ENCODE measurements around the gene TCERG1L. TPM values are rescaled to one million over a fixed set of nuclear protein-coding genes. Genes with fewer than 3 reads are reported as not detected.
A peak's percentile ranks its signal among the peaks of the same experiment; 100 is the strongest.

Gene TCERG1L
- total RNA-seq, 1 donor from 2014 or later: 2.7 TPM

DNA sequence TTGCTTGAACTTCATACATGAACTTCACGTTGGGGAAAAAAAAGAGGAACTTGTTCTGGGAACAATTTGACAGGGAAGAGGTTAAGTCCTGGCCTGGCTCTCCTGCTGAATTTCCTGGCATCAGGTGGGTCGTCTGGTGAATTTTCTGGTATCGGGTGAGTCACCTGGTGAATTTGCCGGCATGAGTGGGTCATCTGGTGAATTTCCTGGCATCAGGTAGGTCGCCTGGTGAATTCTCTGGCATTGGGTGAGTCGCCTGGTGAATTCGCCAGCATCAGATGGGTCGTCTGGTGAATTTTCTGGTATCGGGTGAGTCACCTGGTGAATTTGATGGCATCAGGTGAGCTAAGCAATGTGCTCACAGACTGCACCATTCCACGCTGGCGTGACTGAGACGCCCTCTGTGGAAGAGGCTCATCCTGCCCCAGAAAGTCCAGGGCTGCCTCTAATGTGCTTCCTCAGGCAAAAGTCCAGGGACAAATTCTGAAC, 255.4 kb downstream of the TCERG1L start:
- Mint-ChIP-seq H3K9me3 (peaks cover 6% of the 10 kb centered on the region), H3K27ac (no peak overlapping the region), H3K27me3 (peaks cover 3% of the 10 kb centered on the region), H3K4me3 (no peak overlapping the region), H3K4me1 (ENCODE audit: unreplicated experiment) (no peaks in the 10 kb centered on the region), H3K36me3 (no peaks in the 10 kb centered on the region)
- no peak for DNase-seq (ENCODE audit: extremely low spot score, unreplicated experiment)
- TF ChIP-seq, protein P1, sequence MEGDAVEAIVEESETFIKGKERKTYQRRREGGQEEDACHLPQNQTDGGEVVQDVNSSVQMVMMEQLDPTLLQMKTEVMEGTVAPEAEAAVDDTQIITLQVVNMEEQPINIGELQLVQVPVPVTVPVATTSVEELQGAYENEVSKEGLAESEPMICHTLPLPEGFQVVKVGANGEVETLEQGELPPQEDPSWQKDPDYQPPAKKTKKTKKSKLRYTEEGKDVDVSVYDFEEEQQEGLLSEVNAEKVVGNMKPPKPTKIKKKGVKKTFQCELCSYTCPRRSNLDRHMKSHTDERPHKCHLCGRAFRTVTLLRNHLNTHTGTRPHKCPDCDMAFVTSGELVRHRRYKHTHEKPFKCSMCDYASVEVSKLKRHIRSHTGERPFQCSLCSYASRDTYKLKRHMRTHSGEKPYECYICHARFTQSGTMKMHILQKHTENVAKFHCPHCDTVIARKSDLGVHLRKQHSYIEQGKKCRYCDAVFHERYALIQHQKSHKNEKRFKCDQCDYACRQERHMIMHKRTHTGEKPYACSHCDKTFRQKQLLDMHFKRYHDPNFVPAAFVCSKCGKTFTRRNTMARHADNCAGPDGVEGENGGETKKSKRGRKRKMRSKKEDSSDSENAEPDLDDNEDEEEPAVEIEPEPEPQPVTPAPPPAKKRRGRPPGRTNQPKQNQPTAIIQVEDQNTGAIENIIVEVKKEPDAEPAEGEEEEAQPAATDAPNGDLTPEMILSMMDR (conservative IDR thresholded peaks at IDR 0.05): no peak

DNA sequence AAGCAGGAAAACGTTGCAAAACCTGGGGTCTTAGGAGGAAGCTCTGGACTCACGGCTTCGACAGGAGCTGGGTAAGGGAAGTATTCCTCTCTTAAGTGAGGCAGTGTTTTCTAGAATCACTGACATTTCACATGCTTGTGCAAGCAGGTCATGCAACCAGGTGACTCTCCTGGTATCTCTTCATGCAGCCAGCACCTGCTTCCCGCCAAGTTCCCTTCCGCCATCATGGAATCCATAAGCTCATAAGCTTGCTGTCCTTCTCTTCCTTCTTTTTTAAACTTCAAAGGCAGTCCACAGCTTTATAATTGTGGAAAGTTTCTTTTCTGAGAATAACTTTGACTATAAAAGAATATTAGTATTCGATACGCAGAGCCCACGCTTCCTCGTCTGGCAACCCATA, 256.1 kb downstream of the TCERG1L start:
- DNase-seq (ENCODE audit: extremely low spot score, unreplicated experiment): peak; percentile 31
- no peaks in the 10 kb centered on the region for H3K4me1 Mint-ChIP-seq (ENCODE audit: unreplicated experiment)
- peaks cover 13% of the 10 kb centered on the region for H3K9me3 Mint-ChIP-seq
- no peak overlapping the region for H3K27ac Mint-ChIP-seq
- TF ChIP-seq, protein P1 (conservative IDR thresholded peaks at IDR 0.05): no peak
- H3K4me3 Mint-ChIP-seq: no peak overlapping the region
- H3K27me3 Mint-ChIP-seq: peaks cover 6% of the 10 kb centered on the region
- no peaks in the 10 kb centered on the region for H3K36me3 Mint-ChIP-seq

DNA sequence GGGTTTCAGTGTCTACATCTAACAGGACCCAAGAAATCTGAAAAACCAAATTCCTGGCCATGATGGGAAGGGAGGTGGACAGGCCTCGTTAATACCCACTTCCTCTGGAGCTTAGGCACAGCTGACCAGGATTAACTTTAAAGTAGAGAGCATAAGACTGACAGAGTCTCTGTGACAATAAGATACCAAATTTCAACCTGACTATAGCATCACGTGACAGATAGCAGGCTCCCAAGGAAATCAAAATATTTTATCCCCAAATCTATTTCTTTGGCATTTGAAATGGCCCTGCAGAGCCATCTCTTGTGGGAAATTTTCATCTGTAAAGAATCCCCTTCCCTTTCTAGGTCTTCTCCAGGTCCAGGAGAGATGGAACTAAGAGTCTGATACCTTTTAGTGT, 258.3 kb downstream of the TCERG1L start:
- Mint-ChIP-seq H3K9me3 (peaks cover 10% of the 10 kb centered on the region), H3K27me3 (peaks cover 11% of the 10 kb centered on the region), H3K4me3 (no peak overlapping the region), H3K27ac (no peak overlapping the region), H3K36me3 (no peaks in the 10 kb centered on the region), H3K4me1 (ENCODE audit: unreplicated experiment) (no peaks in the 10 kb centered on the region)
- TF ChIP-seq, protein P1 (conservative IDR thresholded peaks at IDR 0.05): no peak
- DNase-seq (ENCODE audit: extremely low spot score, unreplicated experiment): no peak

DNA sequence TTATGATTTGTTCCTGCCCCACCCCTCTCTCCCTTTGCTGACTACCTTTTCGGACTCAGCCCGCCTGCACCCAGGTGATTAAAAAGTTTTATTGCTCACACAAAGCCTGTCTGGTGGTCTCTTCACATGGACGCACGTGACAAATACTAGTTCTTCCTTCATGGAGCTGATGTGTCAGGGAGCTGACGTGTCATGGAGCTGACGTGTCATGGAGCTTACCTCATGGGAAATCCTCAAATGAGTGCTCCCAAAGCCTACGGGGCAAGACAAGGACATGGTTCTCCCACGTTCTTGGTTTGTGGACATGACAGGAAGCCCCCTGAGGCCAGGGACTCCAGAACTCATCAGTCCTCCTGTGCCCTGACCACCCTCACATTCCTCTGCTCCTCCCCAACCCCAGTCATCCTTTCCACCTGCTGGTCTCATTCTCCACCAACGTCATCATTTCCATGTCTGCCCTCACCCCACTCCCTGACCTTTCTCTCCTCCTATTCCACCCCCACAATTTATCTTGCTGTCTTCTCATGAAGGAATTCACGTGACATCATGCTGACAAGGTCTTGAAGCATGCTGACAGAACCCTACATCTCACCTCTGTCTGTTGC, 261.3 kb downstream of the TCERG1L start:
- Mint-ChIP-seq H3K27ac (no peak overlapping the region), H3K9me3 (peaks cover 10% of the 10 kb centered on the region), H3K36me3 (no peaks in the 10 kb centered on the region)

DNA sequence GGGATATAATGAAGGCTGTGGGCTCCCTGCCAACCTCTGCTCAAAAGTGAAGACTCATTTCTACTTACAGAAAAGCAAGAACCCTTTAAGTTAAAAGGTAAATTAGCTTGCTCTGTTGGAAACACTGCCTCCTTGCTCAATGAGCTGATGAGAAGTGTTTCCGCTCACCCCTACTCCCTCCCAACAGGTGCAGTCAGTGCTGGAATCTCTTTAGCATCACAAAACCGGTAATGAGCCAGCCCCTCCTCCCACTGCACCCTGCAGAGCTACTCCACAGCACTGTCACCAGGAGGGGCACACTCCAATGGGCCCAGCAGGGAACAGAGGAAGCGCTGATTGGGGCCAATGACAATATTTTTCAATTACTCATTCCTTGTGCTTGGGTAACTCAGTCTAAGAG, 262.5 kb downstream of the TCERG1L start:
- no peak overlapping the region for H3K4me3 Mint-ChIP-seq
- peaks cover 10% of the 10 kb centered on the region for H3K9me3 Mint-ChIP-seq
- TF ChIP-seq, protein P1 (conservative IDR thresholded peaks at IDR 0.05): no peak
- no peaks in the 10 kb centered on the region for H3K4me1 Mint-ChIP-seq (ENCODE audit: unreplicated experiment)
- peaks cover 34% of the 10 kb centered on the region for H3K27me3 Mint-ChIP-seq
- no peaks in the 10 kb centered on the region for H3K36me3 Mint-ChIP-seq
- no peak overlapping the region for H3K27ac Mint-ChIP-seq
- DNase-seq (ENCODE audit: extremely low spot score, unreplicated experiment): no peak

More for the DNA sequence above, 261.3 kb downstream of the TCERG1L start:
- no peak overlapping the region for H3K4me3 Mint-ChIP-seq
- H3K4me1 Mint-ChIP-seq (ENCODE audit: unreplicated experiment): no peaks in the 10 kb centered on the region
- peaks cover 29% of the 10 kb centered on the region for H3K27me3 Mint-ChIP-seq
- TF ChIP-seq, protein P1 (conservative IDR thresholded peaks at IDR 0.05): no peak
- no peak for DNase-seq (ENCODE audit: extremely low spot score, unreplicated experiment)

Data from type B pancreatic cell (in vitro differentiated cells).